Measurements from ENCODE around the gene PRELID1. TPM values are rescaled to one million over a fixed set of nuclear protein-coding genes. Genes with fewer than 3 reads are reported as not detected.

Gene PRELID1
- total and polyA plus RNA-seq, 10 of the 15 experiments (the other 5 are each of a cell fraction or from before 2014, with no cell fraction given) = 30.9 to 584 (median 254) TPM

GRCh38 chr5:177328545-177329231 lies 25.1 kb downstream of the PRELID1 start:
- ATAC-seq = no peak
- no peaks in the 10 kb centered on the region; the same call in 1 of the 2 replicates for H4K20me1 ChIP-seq (ENCODE audit: control insufficient read depth, insufficient read depth)
- H3K36me3 ChIP-seq (ENCODE audit: control insufficient read depth in 2 of 2, insufficient read depth in 2 of 2, low read length in 1 of 2) = peaks cover 16 to 26% of the 10 kb centered on the region in 2 experiments
- H3K27ac ChIP-seq (ENCODE audit: control insufficient read depth, insufficient read depth) = no peak overlapping the region
- POLR2A ChIA-PET = interaction anchor here (0.9 kb wide), 1 partner anchor 17 kb away, joined by 3 read pairs; no protein-coding TSS in a partner anchor
- in situ Hi-C loops (cut with MboI) (no loop called here), intact Hi-C loops (cut with micrococcal nuclease; ENCODE audit: unreplicated experiment) (no loop called here)
- no peak for DNase-seq (ENCODE audit: low read depth, low spot score)
- no peak overlapping the region for H2AFZ ChIP-seq (ENCODE audit: control insufficient read depth, low read depth, low read length)
- no peak overlapping the region for H3K9ac ChIP-seq (ENCODE audit: control insufficient read depth, insufficient read depth, low read length)
- BruUV-seq (replicated peaks) = no TSS peak
- no peaks in the 10 kb centered on the region for H3K27me3 ChIP-seq (replicated peaks in 1 of 2; ENCODE audit: control insufficient read depth in 2 of 2, insufficient read depth in 2 of 2, low read length in 1 of 2)
- WGBS (ENCODE audit: insufficient coverage, insufficient replicate concordance, low lambda C conversion rate, missing lambda C conversion rate) = 86% methylated on average over 19 of the region's 19 CpGs
- CTCF ChIA-PET = interaction anchor here (1.2 to 1.5 kb wide), 2 partner anchors 13 to 41 kb away, joined by 4 read pairs; no protein-coding TSS in a partner anchor
- no peaks in the 10 kb centered on the region for H3K9me3 ChIP-seq (replicated peaks; ENCODE audit: control insufficient read depth, insufficient read depth, low read length)
- no peak overlapping the region for H3K4me3 ChIP-seq
- RAD21 ChIA-PET (ENCODE audit: unreplicated experiment) = no interaction called here
- H3K4me1 ChIP-seq (ENCODE audit: control insufficient read depth, insufficient read depth, low read length) = no peaks in the 10 kb centered on the region
- FAIRE-seq = no peak
- SMC1A ChIA-PET (ENCODE audit: uncharacterized antibody, unreplicated experiment) = interaction anchor here (1.5 kb wide), 1 partner anchor 62 kb away, joined by 3 read pairs; no protein-coding TSS in a partner anchor
- H3K4me2 ChIP-seq (ENCODE audit: control insufficient read depth, insufficient read depth) = no peak overlapping the region
- TF ChIP-seq ZSCAN29 (IDR thresholded peaks at IDR 0.05) (no peak), ATF2 (IDR thresholded peaks at IDR 0.05; ENCODE audit: low read length) (no peak), MEF2A (IDR thresholded peaks at IDR 0.05; ENCODE audit: insufficient read depth, low read depth, low read length) (no peak), STAT1 (conservative IDR thresholded peaks at IDR 0.05) (no peak), HDGF (IDR thresholded peaks at IDR 0.05) (no peak), MLLT1 (IDR thresholded peaks at IDR 0.05) (no peak), ZNF207 (IDR thresholded peaks at IDR 0.05; ENCODE audit: borderline replicate concordance) (no peak), SMARCA5 (IDR thresholded peaks at IDR 0.05) (no peak), ZZZ3 (IDR thresholded peaks at IDR 0.05; ENCODE audit: control insufficient read depth, insufficient read length, low read depth) (no peak), ATF7 (IDR thresholded peaks at IDR 0.05; ENCODE audit: low read depth) (no peak), BACH1 (IDR thresholded peaks at IDR 0.05; ENCODE audit: borderline replicate concordance) (no peak), CUX1 (IDR thresholded peaks at IDR 0.05; ENCODE audit: insufficient replicate concordance, low read depth, low read length) (no peak)
- H3K79me2 ChIP-seq (ENCODE audit: control insufficient read depth, insufficient read depth, low read length) = no peaks in the 10 kb centered on the region
